Epithelial cell of esophagus (primary cell): ENCODE measurements around the gene CTNNAL1.

Experiments used
- DNase-seq: peaks from one replicate; pipeline ENCODE4 v3.0.0; 2010; ENCODE audit warnings: low read depth
- H3K4me3 ChIP-seq: 2 replicates; pipeline ENCODE4 v1.5.1; 2011; ENCODE audit warnings: mild to moderate bottlenecking, low read length, control low read depth
- CTCF ChIP-seq: IDR thresholded peaks from 2 replicates; pipeline ENCODE4 v1.5.1; 2011; ENCODE audit warnings: low read depth, mild to moderate bottlenecking, low read length, control low read depth, inconsistent platforms; ENCODE audit not compliant: insufficient read depth; ENCODE audit errors: missing control alignments

The CTNNAL1 gene

GRCh38 chr9:109010746-109011145 is 2.6 kb downstream of the CTNNAL1 start:
- no peak overlapping the region for H3K4me3 ChIP-seq
- DNase-seq, result peak; percentile 84

GRCh38 chr9:109005678-109006077 is 7.6 kb downstream of the CTNNAL1 start:
- DNase-seq, result no peak
- TF ChIP-seq CTCF, result no peak
- no peak overlapping the region for H3K4me3 ChIP-seq

More at GRCh38 chr9:109010746-109011145, 2.6 kb downstream of the CTNNAL1 start:
- no peak for TF ChIP-seq CTCF

- H3K4me3 ChIP-seq, result no peak overlapping the region
Measured at GRCh38 chr9:109003116-109003515, 10.2 kb downstream of the CTNNAL1 start.

GRCh38 chr9:109002141-109002540 is 11.2 kb downstream of the CTNNAL1 start:
- no peak for DNase-seq
- no peak overlapping the region for H3K4me3 ChIP-seq
- no peak for TF ChIP-seq CTCF

More at GRCh38 chr9:109003116-109003515, 10.2 kb downstream of the CTNNAL1 start:
- DNase-seq, result no peak
- no peak for TF ChIP-seq CTCF

- peak; percentile 80 for DNase-seq
- H3K4me3 ChIP-seq, result no peak overlapping the region
- no peak for TF ChIP-seq CTCF
Measured at GRCh38 chr9:109001275-109001676, 12.0 kb downstream of the CTNNAL1 start.

- TF ChIP-seq CTCF, result no peak
- DNase-seq, result no peak
- H3K4me3 ChIP-seq, result no peak overlapping the region
Measured at GRCh38 chr9:108997112-108997511, 16.2 kb downstream of the CTNNAL1 start.

- no peak overlapping the region for H3K4me3 ChIP-seq
- no peak for TF ChIP-seq CTCF
- DNase-seq, result no peak
Measured at GRCh38 chr9:108996643-108997042, 16.7 kb downstream of the CTNNAL1 start.
